Stomach (tissue), 4 donors: ENCODE results near the gene ATG9B.

Experiments
- EP300 ChIP-seq: sonication (generic); formaldehyde crosslinking; IDR thresholded peaks from one replicate; pipeline ENCODE4 v1.6.1; 2017; ENCODE audit warnings: antibody characterized with exemption
- POLR2A ChIP-seq, 4 donors: fragments of 450-650 bp; IDR thresholded peaks; one replicate each; pipeline ENCODE4 v1.6.1; 2016; ENCODE audit warnings: antibody characterized with exemption in 4 of 4, control low read depth in 2 of 4, mild to moderate bottlenecking in 1 of 4, moderate library complexity in 1 of 4
- TF ChIP-seq, protein P1 (sequence below), 7 experiments: fragments of 450-650 bp in 4 of 7; fragments of 200-600 bp in 3 of 7; sonication (generic) in 3 of 7; IDR thresholded peaks; one replicate each; pipeline ENCODE4 v1.5.1; 2016 to 2019; ENCODE audit warnings: antibody characterized with exemption in 7 of 7, control low read depth in 2 of 7, mild to moderate bottlenecking in 1 of 7

DNA sequence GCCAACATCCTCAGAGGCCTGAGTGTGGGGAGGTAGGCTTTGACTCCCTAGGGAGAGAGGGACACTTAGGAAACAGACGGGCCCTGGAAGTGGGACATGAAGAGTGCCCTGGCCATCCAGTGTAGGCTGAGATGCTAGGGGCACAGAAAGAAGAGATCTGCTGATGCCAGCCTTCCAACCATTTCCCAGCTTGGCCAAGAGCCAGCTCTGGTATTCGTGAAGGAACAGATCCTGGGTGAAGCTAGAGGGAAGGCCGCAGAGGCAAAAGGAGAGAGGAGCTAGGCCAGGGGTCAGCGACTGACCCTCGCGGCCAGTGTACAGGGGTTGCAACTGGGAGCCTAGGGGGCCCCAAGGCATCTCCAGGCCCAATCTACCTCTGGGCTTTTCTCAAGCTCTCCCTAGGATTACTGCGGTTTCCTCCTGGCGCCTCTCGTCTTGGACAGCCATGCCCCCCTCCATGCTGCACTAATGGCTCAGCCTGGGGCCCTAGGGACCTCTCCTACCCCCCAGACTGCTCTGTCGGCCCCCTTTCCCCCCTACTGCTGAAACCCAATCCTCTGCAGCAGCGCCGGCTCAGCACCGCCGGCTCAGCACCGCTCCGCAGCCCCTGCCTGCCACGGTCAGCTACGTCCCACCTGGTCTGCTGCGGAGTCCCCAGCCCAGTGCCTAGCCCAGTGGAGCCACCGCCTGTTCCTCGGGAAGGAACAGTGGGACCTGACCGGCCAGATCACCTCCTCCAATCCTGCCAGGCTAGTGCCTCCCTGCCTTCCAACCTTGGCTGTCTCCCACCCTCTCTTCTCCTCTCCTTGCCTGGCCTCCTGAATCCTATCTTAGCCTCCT, 23.9 kb upstream of the ATG9B start, which contains the start of gene ASIC3:
- TF ChIP-seq, protein P1, sequence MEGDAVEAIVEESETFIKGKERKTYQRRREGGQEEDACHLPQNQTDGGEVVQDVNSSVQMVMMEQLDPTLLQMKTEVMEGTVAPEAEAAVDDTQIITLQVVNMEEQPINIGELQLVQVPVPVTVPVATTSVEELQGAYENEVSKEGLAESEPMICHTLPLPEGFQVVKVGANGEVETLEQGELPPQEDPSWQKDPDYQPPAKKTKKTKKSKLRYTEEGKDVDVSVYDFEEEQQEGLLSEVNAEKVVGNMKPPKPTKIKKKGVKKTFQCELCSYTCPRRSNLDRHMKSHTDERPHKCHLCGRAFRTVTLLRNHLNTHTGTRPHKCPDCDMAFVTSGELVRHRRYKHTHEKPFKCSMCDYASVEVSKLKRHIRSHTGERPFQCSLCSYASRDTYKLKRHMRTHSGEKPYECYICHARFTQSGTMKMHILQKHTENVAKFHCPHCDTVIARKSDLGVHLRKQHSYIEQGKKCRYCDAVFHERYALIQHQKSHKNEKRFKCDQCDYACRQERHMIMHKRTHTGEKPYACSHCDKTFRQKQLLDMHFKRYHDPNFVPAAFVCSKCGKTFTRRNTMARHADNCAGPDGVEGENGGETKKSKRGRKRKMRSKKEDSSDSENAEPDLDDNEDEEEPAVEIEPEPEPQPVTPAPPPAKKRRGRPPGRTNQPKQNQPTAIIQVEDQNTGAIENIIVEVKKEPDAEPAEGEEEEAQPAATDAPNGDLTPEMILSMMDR (IDR thresholded peaks at IDR 0.05) = no peak
- TF ChIP-seq POLR2A (IDR thresholded peaks at IDR 0.05) (no peak), EP300 (no peak)
